K562 (cell line): Measurements from ENCODE around the gene XKR7. TPM values are rescaled to one million over a fixed set of nuclear protein-coding genes. Genes with fewer than 3 reads are reported as not detected.

ENCODE experiments used
- ATAC-seq: fragments of 200-7000 bp; cut with Tn5 transposase; 3 replicates; pipeline ENCODE4 v1.9.1; 2020; ENCODE audit warnings: moderate library complexity
- BruUV-seq: library from RNA; stranded (reverse); fragments of 400-500 nt; replicated peaks from 2 replicates; lab custom pipeline; 2021; lab: Mats Ljungman, UMichigan
- CTCF ChIA-PET: fragments of 300-600 bp; formaldehyde crosslinking; extraction: SDS; loops from one replicate; lab custom pipeline; 2021; ENCODE audit warnings: low intra/inter-chr PET ratio; lab: Yijun Ruan, JAX
- POLR2A ChIA-PET: fragments of 300-600, 350-650 bp; sonication (Branson Sonifier 250); formaldehyde crosslinking; extraction: SDS; loops from one replicate; lab custom pipeline; 2021; ENCODE audit warnings: antibody characterized with exemption, inconsistent platforms; lab: Yijun Ruan, JAX
- DNase-seq, 4 experiments: peaks; one replicate each; pipeline versions ENCODE4 v3.0.0 to v3.0.0-alpha.2; 2011 to 2018; ENCODE audit warnings: low spot score in 3 of 4, mixed read lengths in 3 of 4; ENCODE audit errors: extremely low read depth in 1 of 4
- FAIRE-seq: peaks from 2 replicates; lab custom pipeline; 2011; peaks lifted over from hg19 to GRCh38; lab: Jason Lieb, UNC
- H2AFZ ChIP-seq: 2 replicates; pipeline ENCODE4 v1.6.0; 2011; ENCODE audit warnings: low read depth, low read length, control low read depth, inconsistent platforms
- H3K27ac ChIP-seq: fragments of 200-600 bp; 3 replicates; pipeline ENCODE4 v1.8.0; 2011; ENCODE audit warnings: low read depth, mild to moderate bottlenecking, control low read depth, inconsistent platforms, low read length, moderate library complexity, mixed read lengths; ENCODE audit errors: extremely low read depth
- H3K27me3 ChIP-seq, 2 experiments: fragments of 300-600 bp in 1 of 2; 2 replicates in 1 of 2; 3 replicates in 1 of 2; pipeline versions ENCODE4 v1.6.0 to v1.8.0; 2011; ENCODE audit warnings: inconsistent platforms in 2 of 2, low read length in 2 of 2, mild to moderate bottlenecking in 1 of 2, mixed read lengths in 1 of 2, moderate library complexity in 1 of 2; ENCODE audit not compliant: control insufficient read depth in 2 of 2, insufficient read depth in 2 of 2
- H3K36me3 ChIP-seq: fragments of 300-600 bp; 3 replicates; pipeline ENCODE4 v1.8.0; 2011; ENCODE audit warnings: mild to moderate bottlenecking, low read length, inconsistent platforms; ENCODE audit not compliant: control insufficient read depth, insufficient read depth
- H3K4me1 ChIP-seq, 2 experiments: fragments of 200-600 bp in 1 of 2; replicated peaks in 1 of 2; 2 replicates in 1 of 2; 3 replicates in 1 of 2; pipeline versions ENCODE4 v1.5.1 to v1.8.0; 2011; ENCODE audit warnings: inconsistent platforms in 2 of 2, low read length in 2 of 2, mild to moderate bottlenecking in 1 of 2, mixed read lengths in 1 of 2, moderate library complexity in 1 of 2; ENCODE audit not compliant: control insufficient read depth in 2 of 2, insufficient read depth in 2 of 2
- H3K4me2 ChIP-seq: 2 replicates; pipeline ENCODE4 v1.6.1; 2011; ENCODE audit warnings: low read length, control low read depth, inconsistent platforms, mixed read lengths; ENCODE audit not compliant: insufficient read depth
- H3K4me3 ChIP-seq: fragments of 200-600 bp; sonication (generic), shearing (Covaris generic); 2 replicates; pipeline ENCODE4 v1.5.1; 2016; ENCODE audit warnings: control low read depth, inconsistent platforms
- H3K79me2 ChIP-seq: fragments of 200-600 bp; 3 replicates; pipeline ENCODE4 v1.8.0; 2011; ENCODE audit warnings: low read length, inconsistent platforms; ENCODE audit not compliant: control insufficient read depth, insufficient read depth
- H3K9ac ChIP-seq, 2 experiments: 2 replicates each; pipeline versions ENCODE4 v1.6.0 to v1.6.1; 2011; ENCODE audit warnings: low read depth in 2 of 2, low read length in 2 of 2, control low read depth in 1 of 2, inconsistent platforms in 1 of 2, mild to moderate bottlenecking in 1 of 2, mixed read lengths in 1 of 2; ENCODE audit not compliant: insufficient read depth in 1 of 2
- H3K9me1 ChIP-seq: one replicate; pipeline ENCODE4 v1.6.0; 2011; ENCODE audit warnings: inconsistent platforms, mild to moderate bottlenecking, low read length, moderate library complexity; ENCODE audit not compliant: control insufficient read depth, insufficient read depth
- H3K9me3 ChIP-seq: replicated peaks from 2 replicates; pipeline ENCODE4 v1.5.1; 2011; ENCODE audit warnings: low read depth, low read length, inconsistent platforms; ENCODE audit not compliant: control insufficient read depth, insufficient read depth
- H4K20me1 ChIP-seq: replicated peaks from 2 replicates; pipeline ENCODE4 v1.6.1; 2011; ENCODE audit warnings: low read length, inconsistent platforms, mixed read lengths; ENCODE audit not compliant: control insufficient read depth, insufficient read depth
- POLR2AphosphoS5 ChIP-seq: IDR thresholded peaks from 2 replicates; pipeline ENCODE4 v1.6.1; 2011; ENCODE audit warnings: mild to moderate bottlenecking, low read depth, low read length, moderate library complexity; ENCODE audit not compliant: control insufficient read depth, insufficient read depth
- ZBTB17 ChIP-seq: fragments of 450-650 bp; formaldehyde crosslinking; IDR thresholded peaks from 2 replicates; pipeline ENCODE4 v1.4.0; 2020; ENCODE audit warnings: mild to moderate bottlenecking
- ZKSCAN8 ChIP-seq: fragments of 200-800 bp; sonication (Bioruptor generic); IDR thresholded peaks from 2 replicates; pipeline ENCODE4 v1.6.1; 2016; ENCODE audit warnings: missing genetic modification characterization, missing compliant biosample characterization
- ZNF592 ChIP-seq: fragments of 450-650 bp; IDR thresholded peaks from 2 replicates; pipeline ENCODE4 v1.6.1; 2017; ENCODE audit warnings: antibody characterized with exemption, mild to moderate bottlenecking
- WGBS: fragments of 100-300 bp; shearing (Covaris generic); methylation state at CpG from one replicate; pipeline ENCODE4 v1.1.6; 2016; ENCODE audit warnings: low coverage, mixed read lengths; ENCODE audit not compliant: insufficient coverage; ENCODE audit errors: missing lambda C conversion rate; 5-methylcytosine and 5-hydroxymethylcytosine counted together
- in situ Hi-C: fragments of 300-500 bp; cut with MboI; formaldehyde crosslinking; loops from 4 replicates; pipeline ENCODE4 v1.15.0; 2018; ENCODE audit warnings: inconsistent platforms, mixed read lengths
- intact Hi-C: fragments of 100-400 bp; cut with micrococcal nuclease; formaldehyde crosslinking; loops from 2 replicates; pipeline ENCODE4 v1.14.2; 2022
- polyA plus RNA-seq, 8 experiments: library from polyadenylated mRNA; depleted of rRNA in 4 of 8; stranded (reverse) in 5 of 8; unstranded in 3 of 8; fragments of >200 nt; fragmentation: Nextera tagmentation in 2 of 8; fragmentation: Illumina TruSeq in 1 of 8; extraction: Ambion mirVana in 2 of 8; extraction: Trizol in 1 of 8; gene quantifications; 2 replicates each; pipeline versions ENCODE4 v1.2.1 to v1.2.3, GENCODE V29; 2011 to 2014; ENCODE audit warnings: inconsistent platforms in 1 of 8, missing spikeins in 1 of 8
- total RNA-seq, 7 experiments: library from RNA; depleted of rRNA in 6 of 7; stranded (reverse); fragments of >200 nt in 6 of 7; fragmentation: Illumina TruSeq in 2 of 7; extraction: Trizol in 2 of 7; gene quantifications; 2 replicates each; pipeline versions ENCODE4 v1.2.1 to v1.2.3, GENCODE V29; 2011 to 2021; ENCODE audit warnings: low replicate concordance in 1 of 7
- TF ChIP-seq, protein P1 (sequence below), 3 experiments: fragments of 200-800 bp in 1 of 3; fragments of 250-450 bp in 1 of 3; fragments of 450-650 bp in 1 of 3; sonication (Bioruptor Pico) in 1 of 3; sonication (Bioruptor generic) in 1 of 3; formaldehyde crosslinking in 1 of 3; IDR thresholded peaks; 2 replicates each; pipeline versions ENCODE4 v1.6.1 to v1.8.0; 2016 to 2022; ENCODE audit warnings: mild to moderate bottlenecking in 2 of 3, missing genetic modification characterization in 2 of 3, missing compliant biosample characterization in 1 of 3, moderate library complexity in 1 of 3

Gene XKR7
- total and polyA plus RNA-seq, 9 of the 15 experiments (the other 6 are each of a cell fraction or from before 2014, with no cell fraction given) = 0.02 TPM; not detected in 8

GRCh38 chr20:31975874-31976273, 7.9 kb downstream of the XKR7 start (continued):
- TF ChIP-seq ZNF592 = no peak
- TF ChIP-seq ZBTB17 (CRISPR knock-in tag) = no peak

DNA sequence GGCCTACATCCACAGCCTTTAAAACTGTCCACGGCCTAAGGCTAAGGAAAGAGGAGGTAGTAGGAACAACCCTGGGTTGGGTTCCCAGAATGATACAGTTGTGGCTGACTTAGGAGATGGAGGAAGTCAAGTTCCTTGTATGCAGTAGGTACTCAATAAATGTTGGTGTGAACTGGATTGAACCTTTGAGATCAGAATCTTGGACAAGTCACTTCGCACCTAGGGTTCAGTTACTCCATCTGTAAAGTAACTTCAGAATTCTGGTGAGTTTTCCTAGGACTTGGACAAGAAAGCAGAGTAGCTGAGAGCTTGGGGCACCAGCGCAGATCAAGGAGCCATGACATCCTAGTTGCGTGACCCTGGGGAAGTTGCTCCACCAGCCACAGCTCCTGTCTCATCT, 9.1 kb downstream of the XKR7 start:
- no peak overlapping the region for H3K9ac ChIP-seq
- CTCF ChIA-PET = no interaction called here
- intact Hi-C loops (no loop called here), in situ Hi-C loops (no loop called here)
- no peaks in the 10 kb centered on the region for H3K9me3 ChIP-seq
- no peaks in the 10 kb centered on the region for H3K36me3 ChIP-seq
- ATAC-seq (no peak), DNase-seq (no peak), FAIRE-seq (no peak)
- POLR2A ChIA-PET = interaction anchor here (0.6 kb wide), 1 partner anchor 44 kb away, joined by 3 read pairs; no protein-coding TSS in a partner anchor
- H3K27ac ChIP-seq = no peak overlapping the region
- peaks cover 13 to 32% of the 10 kb centered on the region in 2 experiments; a peak in 3 of 5 replicates for H3K27me3 ChIP-seq
- no peaks in the 10 kb centered on the region for H3K79me2 ChIP-seq
- H3K4me1 ChIP-seq = no peaks in the 10 kb centered on the region
- H4K20me1 ChIP-seq = no peaks in the 10 kb centered on the region; the same call in 1 of the 2 replicates
- H2AFZ ChIP-seq = no peak overlapping the region
- no peak overlapping the region for H3K4me2 ChIP-seq
- WGBS = 1% methylated on average over 4 of the region's 4 CpGs
- no TSS peak for BruUV-seq
- TF ChIP-seq ZKSCAN8 (CRISPR knock-in tag) = peak; percentile 63; the same call in 1 of the 2 replicates
- TF ChIP-seq, protein P1, sequence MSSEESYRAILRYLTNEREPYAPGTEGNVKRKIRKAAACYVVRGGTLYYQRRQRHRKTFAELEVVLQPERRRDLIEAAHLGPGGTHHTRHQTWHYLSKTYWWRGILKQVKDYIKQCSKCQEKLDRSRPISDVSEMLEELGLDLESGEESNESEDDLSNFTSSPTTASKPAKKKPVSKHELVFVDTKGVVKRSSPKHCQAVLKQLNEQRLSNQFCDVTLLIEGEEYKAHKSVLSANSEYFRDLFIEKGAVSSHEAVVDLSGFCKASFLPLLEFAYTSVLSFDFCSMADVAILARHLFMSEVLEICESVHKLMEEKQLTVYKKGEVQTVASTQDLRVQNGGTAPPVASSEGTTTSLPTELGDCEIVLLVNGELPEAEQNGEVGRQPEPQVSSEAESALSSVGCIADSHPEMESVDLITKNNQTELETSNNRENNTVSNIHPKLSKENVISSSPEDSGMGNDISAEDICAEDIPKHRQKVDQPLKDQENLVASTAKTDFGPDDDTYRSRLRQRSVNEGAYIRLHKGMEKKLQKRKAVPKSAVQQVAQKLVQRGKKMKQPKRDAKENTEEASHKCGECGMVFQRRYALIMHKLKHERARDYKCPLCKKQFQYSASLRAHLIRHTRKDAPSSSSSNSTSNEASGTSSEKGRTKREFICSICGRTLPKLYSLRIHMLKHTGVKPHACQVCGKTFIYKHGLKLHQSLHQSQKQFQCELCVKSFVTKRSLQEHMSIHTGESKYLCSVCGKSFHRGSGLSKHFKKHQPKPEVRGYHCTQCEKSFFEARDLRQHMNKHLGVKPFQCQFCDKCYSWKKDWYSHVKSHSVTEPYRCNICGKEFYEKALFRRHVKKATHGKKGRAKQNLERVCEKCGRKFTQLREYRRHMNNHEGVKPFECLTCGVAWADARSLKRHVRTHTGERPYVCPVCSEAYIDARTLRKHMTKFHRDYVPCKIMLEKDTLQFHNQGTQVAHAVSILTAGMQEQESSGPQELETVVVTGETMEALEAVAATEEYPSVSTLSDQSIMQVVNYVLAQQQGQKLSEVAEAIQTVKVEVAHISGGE (CRISPR knock-in tag; IDR thresholded peaks at IDR 0.05) = no peak
- no peak for TF ChIP-seq POLR2AphosphoS5
- no peaks in the 10 kb centered on the region for H3K9me1 ChIP-seq
- H3K4me3 ChIP-seq = no peak overlapping the region
